ENCODE results near the gene RPL3. TPM values are rescaled to one million over a fixed set of nuclear protein-coding genes. Genes with fewer than 3 reads are reported as not detected.

Gene RPL3
- total RNA-seq, 2 donors from 2014 or later, result 2,218 to 2,701 TPM

GRCh38 chr22:39306456-39307361 is 12.7 kb downstream of the RPL3 start:
- TF ChIP-seq CTCF (conservative IDR thresholded peaks at IDR 0.05), result peak; percentile 74
- no peak overlapping the region for H3K27ac ChIP-seq (ENCODE audit: low read depth, low read length)
- H3K36me3 ChIP-seq (ENCODE audit: control insufficient read depth, insufficient read depth, low read length), result peaks cover 3% of the 10 kb centered on the region
- H3K4me3 Mint-ChIP-seq, result no peak overlapping the region
- DNase-seq, result peak; percentile 88
- no peaks in the 10 kb centered on the region for H3K27me3 ChIP-seq (ENCODE audit: control insufficient read depth, insufficient read depth, low read length, poor library complexity, severe bottlenecking)
- H3K9me3 ChIP-seq (ENCODE audit: control insufficient read depth, low read length), result peaks cover 7% of the 10 kb centered on the region
- 92 to 96% methylated on average over 11 to 14 of the region's 14 CpGs for WGBS, 2 experiments (ENCODE audit: insufficient coverage in 1 of 2, insufficient read length in 1 of 2)
- no peak overlapping the region for H3K27ac Mint-ChIP-seq
- no peaks in the 10 kb centered on the region for H3K4me1 ChIP-seq (ENCODE audit: control insufficient read depth, insufficient read depth, low read length)
- peaks cover 8% of the 10 kb centered on the region for H3K9me3 Mint-ChIP-seq
- H3K9ac ChIP-seq (ENCODE audit: extremely low read depth, low read length, poor library complexity, severe bottlenecking), result no peak overlapping the region
- no peak overlapping the region for H3K4me3 ChIP-seq (ENCODE audit: low read length)
- peaks cover 9% of the 10 kb centered on the region for H3K4me1 Mint-ChIP-seq
- no peaks in the 10 kb centered on the region for H3K27me3 Mint-ChIP-seq (ENCODE audit: insufficient read depth)
- H3K36me3 Mint-ChIP-seq (ENCODE audit: low read depth), result peaks cover 25% of the 10 kb centered on the region

GRCh38 chr22:39303892-39304671 is 15.3 kb downstream of the RPL3 start:
- peaks cover 9% of the 10 kb centered on the region for H3K4me1 Mint-ChIP-seq
- peaks cover 16% of the 10 kb centered on the region for H3K36me3 Mint-ChIP-seq (ENCODE audit: low read depth)
- peaks cover 8% of the 10 kb centered on the region for H3K9me3 Mint-ChIP-seq
- Histone ChIP-seq H3K9ac (ENCODE audit: extremely low read depth, low read length, poor library complexity, severe bottlenecking) (no peak overlapping the region), H3K4me3 (ENCODE audit: low read length) (no peak overlapping the region), H3K36me3 (ENCODE audit: control insufficient read depth, insufficient read depth, low read length) (no peaks in the 10 kb centered on the region), H3K9me3 (ENCODE audit: control insufficient read depth, low read length) (peaks cover 7% of the 10 kb centered on the region), H3K4me1 (ENCODE audit: control insufficient read depth, insufficient read depth, low read length) (no peaks in the 10 kb centered on the region), H3K27ac (ENCODE audit: low read depth, low read length) (no peak overlapping the region), H3K27me3 (ENCODE audit: control insufficient read depth, insufficient read depth, low read length, poor library complexity, severe bottlenecking) (no peaks in the 10 kb centered on the region)
- no peak for DNase-seq
- H3K27ac Mint-ChIP-seq, result no peak overlapping the region
- no peaks in the 10 kb centered on the region for H3K27me3 Mint-ChIP-seq (ENCODE audit: insufficient read depth)
- no peak overlapping the region for H3K4me3 Mint-ChIP-seq
- WGBS, 2 experiments (ENCODE audit: insufficient coverage in 1 of 2, insufficient read length in 1 of 2), result 94 to 96% methylated on average over 10 to 16 of the region's 16 CpGs
- no peak for TF ChIP-seq CTCF (conservative IDR thresholded peaks at IDR 0.05)

- Histone ChIP-seq H3K9me3 (ENCODE audit: control insufficient read depth, low read length) (peaks cover 7% of the 10 kb centered on the region), H3K27me3 (ENCODE audit: control insufficient read depth, insufficient read depth, low read length, poor library complexity, severe bottlenecking) (no peaks in the 10 kb centered on the region), H3K9ac (ENCODE audit: extremely low read depth, low read length, poor library complexity, severe bottlenecking) (no peak overlapping the region), H3K4me3 (ENCODE audit: low read length) (no peak overlapping the region), H3K4me1 (ENCODE audit: control insufficient read depth, insufficient read depth, low read length) (no peaks in the 10 kb centered on the region), H3K36me3 (ENCODE audit: control insufficient read depth, insufficient read depth, low read length) (no peaks in the 10 kb centered on the region), H3K27ac (ENCODE audit: low read depth, low read length) (no peak overlapping the region)
- no peak overlapping the region for H3K4me3 Mint-ChIP-seq
- 79 to 91% methylated on average over 11 of the region's 11 CpGs for WGBS, 2 experiments (ENCODE audit: insufficient coverage in 1 of 2, insufficient read length in 1 of 2)
- no peaks in the 10 kb centered on the region for H3K27me3 Mint-ChIP-seq (ENCODE audit: insufficient read depth)
- peaks cover 6% of the 10 kb centered on the region for H3K4me1 Mint-ChIP-seq
- peaks cover 9% of the 10 kb centered on the region for H3K36me3 Mint-ChIP-seq (ENCODE audit: low read depth)
- no peak for DNase-seq
- no peak for TF ChIP-seq CTCF (conservative IDR thresholded peaks at IDR 0.05)
- H3K27ac Mint-ChIP-seq, result no peak overlapping the region
- H3K9me3 Mint-ChIP-seq, result peaks cover 8% of the 10 kb centered on the region
Observed at GRCh38 chr22:39303358-39303757, 16.1 kb downstream of the RPL3 start.

All from endodermal cell (in vitro differentiated cells).